Measurements from ENCODE around the gene PATE2.

DNA sequence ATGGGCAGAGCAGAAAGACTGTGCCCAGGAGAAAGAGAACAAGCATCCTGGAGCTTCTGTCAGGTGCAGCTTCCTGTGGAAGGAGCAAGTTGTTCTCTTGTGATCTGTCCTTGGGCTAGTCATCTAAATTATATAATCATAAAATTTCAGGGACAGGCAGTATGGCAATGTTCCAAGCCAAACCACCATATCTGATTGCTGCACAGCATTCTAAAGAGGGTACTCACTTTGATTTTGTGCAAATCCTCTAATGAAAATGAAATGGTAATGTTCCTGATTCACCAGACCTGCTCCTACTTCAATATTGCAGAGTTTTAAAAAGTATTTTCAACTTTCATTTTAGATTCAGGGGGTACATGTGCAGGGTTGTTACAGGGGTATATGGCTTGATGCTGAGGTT is at the start of gene PATE2:
- TF ChIP-seq, protein P1, sequence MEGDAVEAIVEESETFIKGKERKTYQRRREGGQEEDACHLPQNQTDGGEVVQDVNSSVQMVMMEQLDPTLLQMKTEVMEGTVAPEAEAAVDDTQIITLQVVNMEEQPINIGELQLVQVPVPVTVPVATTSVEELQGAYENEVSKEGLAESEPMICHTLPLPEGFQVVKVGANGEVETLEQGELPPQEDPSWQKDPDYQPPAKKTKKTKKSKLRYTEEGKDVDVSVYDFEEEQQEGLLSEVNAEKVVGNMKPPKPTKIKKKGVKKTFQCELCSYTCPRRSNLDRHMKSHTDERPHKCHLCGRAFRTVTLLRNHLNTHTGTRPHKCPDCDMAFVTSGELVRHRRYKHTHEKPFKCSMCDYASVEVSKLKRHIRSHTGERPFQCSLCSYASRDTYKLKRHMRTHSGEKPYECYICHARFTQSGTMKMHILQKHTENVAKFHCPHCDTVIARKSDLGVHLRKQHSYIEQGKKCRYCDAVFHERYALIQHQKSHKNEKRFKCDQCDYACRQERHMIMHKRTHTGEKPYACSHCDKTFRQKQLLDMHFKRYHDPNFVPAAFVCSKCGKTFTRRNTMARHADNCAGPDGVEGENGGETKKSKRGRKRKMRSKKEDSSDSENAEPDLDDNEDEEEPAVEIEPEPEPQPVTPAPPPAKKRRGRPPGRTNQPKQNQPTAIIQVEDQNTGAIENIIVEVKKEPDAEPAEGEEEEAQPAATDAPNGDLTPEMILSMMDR (IDR thresholded peaks at IDR 0.05; ENCODE audit: poor library complexity, severe bottlenecking) = no peak
- TF ChIP-seq POLR2AphosphoS5 (IDR thresholded peaks at IDR 0.05) (no peak), TAF1 (IDR thresholded peaks at IDR 0.05; ENCODE audit: low read depth) (no peak), EZH2 (IDR thresholded peaks at IDR 0.05; ENCODE audit: borderline replicate concordance, insufficient read depth, low read length, poor library complexity, severe bottlenecking) (no peak)

Data from neural cell (in vitro differentiated cells).